A549 (cell line): ENCODE data around the gene NOD2. TPM values are rescaled to one million over a fixed set of nuclear protein-coding genes. Genes with fewer than 3 reads are reported as not detected.
A peak's percentile ranks its signal among the peaks of the same experiment; 100 is the strongest.

Experiments used
- ATAC-seq, 2 experiments: fragments of 200-7000 bp in 1 of 2; fragments of >200 bp in 1 of 2; cut with Nextera tagmentation in 1 of 2; cut with Tn5 transposase in 1 of 2; 3 replicates each; pipeline versions ENCODE4 v1.8.0 to v1.9.1; 2018 to 2020; ENCODE audit warnings: mild to moderate bottlenecking in 1 of 2, moderate library complexity in 1 of 2
- CTCF ChIA-PET: fragments of 300-600 bp; sonication (Branson Sonifier 250); formaldehyde crosslinking; extraction: SDS; loops from one replicate; lab custom pipeline; 2021; ENCODE audit warnings: antibody characterized with exemption, inconsistent platforms; lab: Yijun Ruan, JAX
- POLR2A ChIA-PET: fragments of 350-600 bp; formaldehyde crosslinking; extraction: SDS; loops from one replicate; lab custom pipeline; 2021; ENCODE audit warnings: antibody characterized with exemption, inconsistent platforms; lab: Yijun Ruan, JAX
- DNase-seq, 2 experiments: peaks; one replicate each; pipeline versions ENCODE4 v3.0.0 to v3.0.0-alpha.2; 2011 to 2016; ENCODE audit warnings: low read depth in 1 of 2, low spot score in 1 of 2
- FAIRE-seq: peaks from 2 replicates; lab custom pipeline; 2011; peaks lifted over from hg19 to GRCh38; lab: Jason Lieb, UNC
- H3K27ac ChIP-seq, 2 experiments: fragments of >200 bp; sonication (Bioruptor Twin); formaldehyde crosslinking; 3 replicates each; pipeline ENCODE4 v1.5.1; 2016 to 2017
- H3K4me1 ChIP-seq: fragments of >200 bp; sonication (Bioruptor Twin); formaldehyde crosslinking; 3 replicates; pipeline ENCODE4 v1.6.1; 2016
- H3K4me2 ChIP-seq: fragments of >200 bp; sonication (Bioruptor Twin); formaldehyde crosslinking; 3 replicates; pipeline ENCODE4 v1.6.1; 2016
- H3K4me3 ChIP-seq: fragments of >200 bp; sonication (Bioruptor Twin); formaldehyde crosslinking; 3 replicates; pipeline ENCODE4 v1.5.1; 2016
- H3K9me3 ChIP-seq: fragments of >200 bp; sonication (Bioruptor Twin); formaldehyde crosslinking; 3 replicates; pipeline ENCODE4 v1.6.1; 2016
- ATOH8 ChIP-seq: fragments of 250-450 bp; sonication (Bioruptor Pico); IDR thresholded peaks from 2 replicates; pipeline ENCODE4 v1.5.0; 2020; ENCODE audit warnings: low read depth, mild to moderate bottlenecking, moderate library complexity
- CTCF ChIP-seq: fragments of >200 bp; sonication (Bioruptor Twin); formaldehyde crosslinking; IDR thresholded peaks from 3 replicates; pipeline ENCODE4 v1.5.1; 2016
- EHMT2 ChIP-seq: fragments of 200-600 bp; sonication (generic); IDR thresholded peaks from 2 replicates; pipeline ENCODE4 v1.6.1; 2016; ENCODE audit warnings: antibody characterized with exemption, low read depth, mild to moderate bottlenecking, moderate library complexity
- ESRRA ChIP-seq: fragments of 150-350 bp; IDR thresholded peaks from 2 replicates; pipeline ENCODE4 v1.6.1; 2014; ENCODE audit warnings: mild to moderate bottlenecking, low read length, borderline replicate concordance
- HDAC2 ChIP-seq: fragments of 200-600 bp; sonication (generic); IDR thresholded peaks from 2 replicates; pipeline ENCODE4 v1.6.1; 2016
- HOXB13 ChIP-seq: fragments of 250-450 bp; sonication (Bioruptor Pico); IDR thresholded peaks from 2 replicates; pipeline ENCODE4 v1.5.0; 2020; ENCODE audit warnings: low read depth, mild to moderate bottlenecking, moderate library complexity
- HOXB5 ChIP-seq: fragments of 250-450 bp; sonication (Bioruptor Pico); IDR thresholded peaks from 2 replicates; pipeline ENCODE4 v1.5.0; 2020; ENCODE audit warnings: mild to moderate bottlenecking, moderate library complexity
- NR3C1 ChIP-seq: fragments of >200 bp; sonication (Bioruptor Twin); formaldehyde crosslinking; IDR thresholded peaks from 3 replicates; pipeline ENCODE4 v1.6.1; 2017
- PHF8 ChIP-seq: fragments of 200-600 bp; sonication (generic); IDR thresholded peaks from 2 replicates; pipeline ENCODE4 v1.6.1; 2016; ENCODE audit warnings: low read depth, mild to moderate bottlenecking, antibody characterized with exemption, moderate library complexity, borderline replicate concordance
- RAD21 ChIP-seq, 2 experiments: fragments of >200 bp in 1 of 2; sonication (Bioruptor Twin) in 1 of 2; formaldehyde crosslinking in 1 of 2; IDR thresholded peaks in 1 of 2; conservative IDR thresholded peaks in 1 of 2; 2 replicates in 1 of 2; 3 replicates in 1 of 2; pipeline ENCODE4 v1.6.1; 2012 to 2018; ENCODE audit warnings: inconsistent platforms in 1 of 2
- SMC3 ChIP-seq: fragments of >200 bp; sonication (Bioruptor Twin); formaldehyde crosslinking; IDR thresholded peaks from 3 replicates; pipeline ENCODE4 v1.6.1; 2018; ENCODE audit warnings: inconsistent platforms
- ZC3H11A ChIP-seq: fragments of 450-650 bp; IDR thresholded peaks from 2 replicates; pipeline ENCODE4 v1.6.1; 2014; ENCODE audit warnings: antibody characterized with exemption, mild to moderate bottlenecking
- WGBS: methylation state at CpG from one replicate; pipeline ENCODE4 v1.1.6; 2017; ENCODE audit errors: missing lambda C conversion rate; 5-methylcytosine and 5-hydroxymethylcytosine counted together
- polyA plus RNA-seq, 4 experiments: library from polyadenylated mRNA; depleted of rRNA in 3 of 4; stranded (reverse); fragments of >200 nt; fragmentation: RNase III in 1 of 4; extraction: RNeasy Plus Mini Kit Qiagen cat#74134 plus additional on column Dnase treatment in 1 of 4; gene quantifications; 2 replicates in 3 of 4; 3 replicates in 1 of 4; pipeline ENCODE4 v1.2.3, GENCODE V29; 2011 to 2017
- TF ChIP-seq, protein P1 (sequence below): IDR thresholded peaks from 2 replicates; pipeline ENCODE4 v1.6.1; 2012

The NOD2 gene
- polyA plus RNA-seq, 2 of the 4 experiments (the other 2 are of a cell fraction), result not detected

DNA sequence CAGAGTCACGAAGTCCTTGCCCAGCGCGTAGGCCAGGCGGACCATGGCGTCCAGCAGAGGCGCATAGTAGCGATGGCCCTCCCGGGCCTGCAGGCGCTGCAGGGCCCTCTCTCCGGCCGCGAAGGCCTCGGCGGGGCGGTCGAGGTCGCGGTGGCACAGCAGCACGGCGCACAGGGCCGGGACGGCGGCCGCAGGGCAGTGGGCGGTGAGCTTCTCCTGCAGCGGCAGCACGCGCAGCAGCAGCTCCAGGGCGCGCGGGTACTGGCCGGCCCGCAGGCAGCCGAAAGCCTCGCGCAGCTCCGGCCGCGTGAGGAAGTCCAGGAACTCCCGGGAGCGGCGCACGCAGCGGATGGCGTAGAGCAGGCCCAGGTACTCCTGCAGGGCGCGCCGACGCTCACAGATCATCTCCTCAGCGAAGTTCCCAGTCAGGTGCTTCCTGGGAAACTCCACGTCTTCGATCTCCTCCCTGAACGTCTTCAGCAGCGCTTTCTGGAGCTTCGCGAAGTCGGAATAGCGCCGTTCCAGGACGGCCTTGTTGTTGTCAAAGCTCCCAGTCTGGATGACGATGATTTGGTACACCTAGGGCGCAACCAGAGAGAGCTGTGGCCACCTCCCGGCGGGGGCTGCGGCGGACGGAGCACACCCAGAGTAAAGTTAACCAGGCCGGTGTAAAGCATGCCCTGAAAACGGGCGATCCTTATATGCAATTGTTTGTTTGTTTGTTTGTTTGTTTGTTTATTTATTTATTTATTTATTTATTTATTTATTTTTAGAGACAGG, 19.7 kb upstream of the NOD2 start:
- no peak overlapping the region for H3K27ac ChIP-seq
- no peak for ATAC-seq
- no peak overlapping the region for H3K4me2 ChIP-seq
- ChIA-PET POLR2A (no interaction called here), CTCF (interaction anchor here (1.2 to 4.5 kb wide), 3 partner anchors 8 to 1308 kb away, joined by 5 to 21 read pairs (median 8); no protein-coding TSS in a partner anchor)
- no peak for FAIRE-seq
- H3K9me3 ChIP-seq, result peaks cover 38% of the 10 kb centered on the region
- TF ChIP-seq RAD21 (conservative IDR thresholded peaks at IDR 0.05 in 1 of 2, IDR thresholded peaks at IDR 0.05 in 1 of 2), result no peak
- TF ChIP-seq ZC3H11A, result peak; percentile 37
- 87% methylated on average over 60 of the region's 70 CpGs for WGBS
- no peaks in the 10 kb centered on the region for H3K4me1 ChIP-seq
- DNase-seq, result no peak
- H3K4me3 ChIP-seq, result no peak overlapping the region

- Histone ChIP-seq H3K27ac (no peak overlapping the region), H3K4me1 (no peaks in the 10 kb centered on the region), H3K9me3 (peaks cover 38% of the 10 kb centered on the region), H3K4me3 (no peak overlapping the region), H3K4me2 (no peak overlapping the region)
- POLR2A ChIA-PET, result no interaction called here
- no peak for FAIRE-seq
- TF ChIP-seq PHF8 (no peak), SMC3 (no peak), HOXB13 (CRISPR knock-in tag) (no peak), ATOH8 (CRISPR knock-in tag) (no peak), NR3C1 (no peak), HOXB5 (CRISPR knock-in tag) (no peak), CTCF (no peak), ESRRA (no peak), HDAC2 (no peak)
- TF ChIP-seq, protein P1, sequence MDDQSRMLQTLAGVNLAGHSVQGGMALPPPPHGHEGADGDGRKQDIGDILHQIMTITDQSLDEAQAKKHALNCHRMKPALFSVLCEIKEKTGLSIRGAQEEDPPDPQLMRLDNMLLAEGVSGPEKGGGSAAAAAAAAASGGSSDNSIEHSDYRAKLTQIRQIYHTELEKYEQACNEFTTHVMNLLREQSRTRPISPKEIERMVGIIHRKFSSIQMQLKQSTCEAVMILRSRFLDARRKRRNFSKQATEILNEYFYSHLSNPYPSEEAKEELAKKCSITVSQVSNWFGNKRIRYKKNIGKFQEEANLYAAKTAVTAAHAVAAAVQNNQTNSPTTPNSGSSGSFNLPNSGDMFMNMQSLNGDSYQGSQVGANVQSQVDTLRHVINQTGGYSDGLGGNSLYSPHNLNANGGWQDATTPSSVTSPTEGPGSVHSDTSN, result no peak
- 51% methylated on average over 4 of the region's 4 CpGs for WGBS
- no peak for ATAC-seq
- no peak for DNase-seq
- CTCF ChIA-PET, result interaction anchor here (1.5 to 4.5 kb wide), 4 partner anchors 7 to 131 kb away, joined by 5 to 21 read pairs (median 9); no protein-coding TSS in a partner anchor
Measured at GRCh38 chr16:50674831-50675230, 18.6 kb upstream of the NOD2 start.

- FAIRE-seq (no peak), DNase-seq (no peak), ATAC-seq (no peak)
- TF ChIP-seq EHMT2 (no peak), NR3C1 (no peak)
- Histone ChIP-seq H3K9me3 (peaks cover 31% of the 10 kb centered on the region), H3K4me3 (no peak overlapping the region), H3K4me2 (no peak overlapping the region), H3K4me1 (no peaks in the 10 kb centered on the region), H3K27ac (no peak overlapping the region)
- 44% methylated on average over 21 of the region's 23 CpGs for WGBS
- CTCF ChIA-PET, result interaction anchor here (0.7 to 1.8 kb wide), 4 partner anchors 8 to 130 kb away, joined by 3 to 9 read pairs (median 6); no protein-coding TSS in a partner anchor
- POLR2A ChIA-PET, result no interaction called here
Measured at GRCh38 chr16:50675686-50676610, 17.5 kb upstream of the NOD2 start.
